Ovary (tissue), 3 donors: Measurements from ENCODE around the gene PTPN18.

Experiments
- POLR2A ChIP-seq: fragments of 450-650 bp; IDR thresholded peaks from one replicate; pipeline ENCODE4 v1.6.1; 2017; ENCODE audit warnings: antibody characterized with exemption, mild to moderate bottlenecking, moderate library complexity
- TF ChIP-seq, protein P1 (sequence below), 3 donors: fragments of 450-650 bp in 2 of 3; fragments of 200-600 bp in 1 of 3; IDR thresholded peaks; one replicate each; pipeline versions ENCODE4 v1.5.1 to v1.8.0; 2016 to 2022; ENCODE audit warnings: antibody characterized with exemption in 3 of 3, mild to moderate bottlenecking in 1 of 3
- donor health status: DM: no; HTN: no; CAD: no.

DNA sequence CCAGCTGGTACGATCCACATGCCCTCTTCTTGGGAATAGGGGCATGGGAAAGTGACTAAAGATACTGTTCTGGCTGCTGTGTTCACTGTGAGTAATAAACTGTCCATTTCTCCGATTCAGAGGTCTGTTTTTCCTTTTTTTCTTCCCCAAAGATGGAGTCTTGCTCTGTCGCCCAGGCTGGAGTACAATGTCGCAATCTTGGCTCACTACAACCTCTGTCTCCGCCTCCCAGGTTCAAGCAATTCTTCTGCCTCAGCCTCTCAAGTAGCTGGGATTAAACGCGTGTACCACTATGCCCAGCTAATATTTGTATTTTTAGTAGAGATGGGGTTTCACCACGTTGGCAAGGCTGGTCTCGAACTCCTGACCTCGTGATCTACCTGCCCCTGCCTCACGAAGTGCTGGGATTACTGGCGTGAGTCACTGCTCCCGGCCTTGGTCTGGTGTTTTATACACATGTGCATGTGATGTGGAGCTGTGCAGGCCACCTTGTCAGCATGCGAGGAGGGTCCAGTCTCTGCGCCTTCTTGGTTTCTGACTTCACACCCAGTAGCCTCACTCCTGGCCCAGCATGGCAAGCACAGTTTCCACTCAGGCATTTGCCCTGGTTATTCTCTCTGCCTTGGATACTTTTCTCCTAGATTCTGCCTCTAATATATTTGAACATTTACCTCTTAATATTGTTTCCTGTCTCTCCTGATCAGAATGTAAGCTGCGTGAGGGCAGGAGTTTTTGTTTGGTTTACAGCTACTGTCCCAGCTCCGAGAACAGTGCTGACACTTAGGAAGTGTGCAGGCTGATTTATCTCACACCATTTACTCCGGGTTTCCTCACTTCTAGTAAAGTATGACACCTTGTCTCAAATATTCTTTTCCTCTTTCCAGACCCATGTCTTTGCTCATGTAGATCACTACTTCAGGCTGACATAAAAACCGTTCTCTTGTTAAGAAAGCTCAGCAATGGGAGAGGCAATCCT lies 19.7 kb downstream of the PTPN18 start:
- TF ChIP-seq, protein P1, sequence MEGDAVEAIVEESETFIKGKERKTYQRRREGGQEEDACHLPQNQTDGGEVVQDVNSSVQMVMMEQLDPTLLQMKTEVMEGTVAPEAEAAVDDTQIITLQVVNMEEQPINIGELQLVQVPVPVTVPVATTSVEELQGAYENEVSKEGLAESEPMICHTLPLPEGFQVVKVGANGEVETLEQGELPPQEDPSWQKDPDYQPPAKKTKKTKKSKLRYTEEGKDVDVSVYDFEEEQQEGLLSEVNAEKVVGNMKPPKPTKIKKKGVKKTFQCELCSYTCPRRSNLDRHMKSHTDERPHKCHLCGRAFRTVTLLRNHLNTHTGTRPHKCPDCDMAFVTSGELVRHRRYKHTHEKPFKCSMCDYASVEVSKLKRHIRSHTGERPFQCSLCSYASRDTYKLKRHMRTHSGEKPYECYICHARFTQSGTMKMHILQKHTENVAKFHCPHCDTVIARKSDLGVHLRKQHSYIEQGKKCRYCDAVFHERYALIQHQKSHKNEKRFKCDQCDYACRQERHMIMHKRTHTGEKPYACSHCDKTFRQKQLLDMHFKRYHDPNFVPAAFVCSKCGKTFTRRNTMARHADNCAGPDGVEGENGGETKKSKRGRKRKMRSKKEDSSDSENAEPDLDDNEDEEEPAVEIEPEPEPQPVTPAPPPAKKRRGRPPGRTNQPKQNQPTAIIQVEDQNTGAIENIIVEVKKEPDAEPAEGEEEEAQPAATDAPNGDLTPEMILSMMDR (IDR thresholded peaks at IDR 0.05) = no peak
- no peak for TF ChIP-seq POLR2A
